Frontal cortex (tissue), 4 donors: ENCODE measurements around the gene LMBRD1. TPM values are rescaled to one million over a fixed set of nuclear protein-coding genes. Genes with fewer than 3 reads are reported as not detected.

Experiments
- DNase-seq, 2 donors: peaks; one replicate each; pipeline ENCODE4 v3.0.0; 2012; ENCODE audit warnings: low spot score in 2 of 2
- FAIRE-seq: peaks from 2 replicates; lab custom pipeline; 2012; peaks lifted over from hg19 to GRCh38; lab: Jason Lieb, UNC
- total RNA-seq: library from RNA; depleted of rRNA; stranded (reverse); fragments of >200 nt; gene quantifications from one replicate; pipeline ENCODE4 v1.2.3, GENCODE V29; 2014
- donor health status: control.
- donor health status: control.
- donor health status: control.

The LMBRD1 gene
- total RNA-seq, 1 donor from 2014 or later: 80.3 TPM

- no peak for DNase-seq
- FAIRE-seq: no peak
These were observed 133.6 kb downstream of the LMBRD1 start for GRCh38 chr6:69663215-69663614.

DNA sequence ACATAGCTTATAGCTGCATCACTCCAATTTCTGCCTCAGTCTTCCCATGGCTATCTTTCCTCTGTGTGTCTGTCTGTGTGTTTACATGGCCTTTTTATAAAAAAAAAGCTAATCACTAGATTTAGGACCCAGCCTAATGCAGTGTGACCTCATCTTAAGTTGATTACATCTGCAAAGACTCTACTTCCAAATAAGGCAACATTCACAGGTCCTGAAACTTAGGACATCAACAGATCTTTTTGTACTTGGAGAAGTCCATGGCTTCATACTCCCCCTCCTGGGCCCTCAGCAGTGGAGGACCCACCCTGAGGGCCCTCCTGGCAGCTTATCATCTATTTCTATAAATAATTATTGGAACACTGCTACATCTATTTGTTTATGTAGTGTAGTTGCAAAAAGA, 146.1 kb downstream of the LMBRD1 start:
- FAIRE-seq (no peak), DNase-seq (no peak)

- FAIRE-seq: no peak
- no peak for DNase-seq
These were observed 149.1 kb downstream of the LMBRD1 start for GRCh38 chr6:69647726-69648125.

- DNase-seq (no peak), FAIRE-seq (no peak)
These were observed 153.1 kb downstream of the LMBRD1 start for GRCh38 chr6:69643688-69644087.

DNA sequence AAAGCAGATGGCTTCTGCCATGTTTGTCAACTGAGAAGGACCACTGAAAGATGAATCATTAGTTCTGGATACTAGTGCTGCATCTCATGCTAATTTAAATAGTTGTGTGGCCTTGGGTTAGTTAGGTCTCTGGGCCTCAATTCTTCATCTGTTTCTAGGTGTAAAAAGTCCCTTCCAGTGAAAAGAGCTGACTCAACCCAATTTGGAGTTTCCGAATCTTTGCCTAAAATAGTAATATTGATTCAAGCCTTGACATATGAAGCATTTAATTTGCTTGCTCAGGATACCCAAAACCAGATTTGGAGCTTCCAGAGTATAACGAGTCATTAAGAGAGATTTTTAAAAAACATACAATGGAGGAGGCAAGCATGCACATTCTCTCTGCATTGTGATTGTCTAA, 163.9 kb downstream of the LMBRD1 start:
- no peak for FAIRE-seq
- no peak for DNase-seq

DNA sequence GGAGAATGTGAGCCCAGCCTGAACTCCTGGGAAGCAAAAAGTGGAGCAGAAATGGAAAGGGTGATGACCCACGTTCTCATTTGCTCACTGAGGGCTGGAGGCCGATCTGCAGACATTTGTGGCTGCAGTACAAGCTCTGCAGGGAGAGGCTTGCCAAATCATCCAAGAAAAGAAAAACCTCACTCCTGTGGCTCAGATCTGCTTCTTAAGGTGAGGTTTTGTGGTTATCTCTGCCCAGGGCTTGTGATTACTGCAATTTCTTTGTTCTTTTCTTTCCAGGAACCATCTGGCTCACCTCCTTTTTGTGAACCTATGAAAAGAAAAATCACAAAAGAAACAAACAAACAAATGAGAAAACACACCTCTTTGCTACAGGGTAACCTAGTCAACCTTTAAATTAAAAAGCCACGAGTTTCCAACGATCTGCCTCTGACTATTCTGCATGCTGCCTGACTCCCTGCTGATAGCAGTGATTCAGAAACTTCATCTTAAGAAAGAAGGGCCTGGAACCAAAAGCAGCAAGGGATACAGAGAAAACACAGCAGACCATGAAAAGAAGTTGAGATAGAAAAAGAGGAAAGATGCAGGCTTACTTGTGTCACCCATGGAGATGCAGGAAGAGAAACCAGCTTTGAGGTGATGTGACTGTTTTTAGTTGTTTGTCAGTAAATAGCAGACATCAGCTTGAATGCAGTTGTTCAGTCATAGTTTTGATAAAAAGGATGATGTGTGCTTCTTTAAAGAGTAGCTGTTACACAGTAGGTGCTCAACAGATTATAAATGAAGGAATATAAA, 165.1 kb downstream of the LMBRD1 start:
- FAIRE-seq: no peak
- no peak for DNase-seq

GRCh38 chr6:69630767-69631166, 166.0 kb downstream of the LMBRD1 start:
- FAIRE-seq (no peak), DNase-seq (no peak)

DNA sequence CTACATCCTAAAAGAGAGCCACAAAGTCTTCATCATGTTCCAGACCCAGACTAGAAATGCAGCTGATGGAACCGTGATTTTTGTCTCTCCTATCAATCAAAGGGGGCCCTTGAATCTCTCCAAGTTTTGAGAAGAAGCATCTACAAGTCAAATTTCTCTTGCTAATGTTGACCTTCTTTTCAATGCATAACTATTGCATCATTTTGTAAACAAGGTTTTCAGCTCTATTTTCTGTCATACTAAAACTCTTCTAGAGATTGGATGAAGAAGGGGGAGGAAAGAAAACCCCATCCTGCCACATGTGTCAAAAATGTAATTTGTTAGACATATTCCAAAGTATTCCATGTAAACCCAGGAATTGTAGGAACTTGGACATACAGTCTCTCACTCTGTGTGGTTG, 169.2 kb downstream of the LMBRD1 start:
- FAIRE-seq: no peak
- DNase-seq: no peak

GRCh38 chr6:69624944-69625343, 171.9 kb downstream of the LMBRD1 start:
- FAIRE-seq: no peak

More at GRCh38 chr6:69624944-69625343, 171.9 kb downstream of the LMBRD1 start:
- no peak for DNase-seq

Other genes with a start within 250 kb of the LMBRD1 start
- 3.7 TPM for gene COL19A1, start 69.5 kb upstream of the LMBRD1 start, total RNA-seq